HG03432 (cell line): ENCODE results near the gene SYNPO2L.

Experiments
- ATAC-seq: cut with Tn5 transposase; IDR thresholded peaks from one replicate; pipeline ENCODE4 v1.9.1; 2021; ENCODE audit warnings: mild to moderate bottlenecking, moderate library complexity; ENCODE audit not compliant: unreplicated experiment

The SYNPO2L gene

DNA sequence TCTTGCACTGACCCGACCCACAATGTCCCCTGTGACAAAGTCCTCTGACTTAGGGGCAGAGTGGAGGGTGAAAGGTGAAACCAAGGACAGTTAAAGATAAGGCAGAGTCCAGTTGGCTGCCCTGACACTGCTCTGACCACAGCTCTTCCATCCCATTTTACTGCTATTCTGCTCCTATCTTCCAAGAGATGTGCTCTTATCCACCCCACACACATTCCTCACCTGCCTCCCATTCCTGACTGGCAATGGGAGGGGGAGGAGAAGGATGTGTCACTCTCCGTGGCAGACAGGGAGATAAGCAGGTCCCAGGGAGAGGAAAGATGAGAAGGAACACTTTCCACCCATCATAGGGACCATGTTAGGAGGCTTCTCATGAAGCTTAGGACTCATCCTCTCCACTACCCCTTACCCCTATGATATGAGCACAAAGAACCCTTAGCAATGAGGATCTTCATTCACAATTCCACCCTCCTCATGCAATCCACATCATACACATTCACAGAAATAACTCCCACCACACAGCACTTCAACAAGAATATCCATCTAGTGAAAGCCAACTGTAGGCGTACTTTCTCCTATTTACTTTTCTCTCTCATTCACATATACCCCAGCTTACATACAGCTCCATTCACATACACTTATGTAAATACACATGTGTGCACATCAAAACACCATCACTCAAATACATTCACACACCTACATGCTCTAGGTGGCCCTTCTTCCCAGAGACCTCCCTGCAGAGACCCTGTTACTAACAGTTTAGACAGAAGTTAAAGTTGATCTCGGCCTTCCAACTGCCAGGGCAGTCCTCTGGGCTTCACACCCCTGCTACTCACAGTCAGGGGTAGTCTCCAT lies 6.6 kb downstream of the SYNPO2L start:
- no peak for ATAC-seq

DNA sequence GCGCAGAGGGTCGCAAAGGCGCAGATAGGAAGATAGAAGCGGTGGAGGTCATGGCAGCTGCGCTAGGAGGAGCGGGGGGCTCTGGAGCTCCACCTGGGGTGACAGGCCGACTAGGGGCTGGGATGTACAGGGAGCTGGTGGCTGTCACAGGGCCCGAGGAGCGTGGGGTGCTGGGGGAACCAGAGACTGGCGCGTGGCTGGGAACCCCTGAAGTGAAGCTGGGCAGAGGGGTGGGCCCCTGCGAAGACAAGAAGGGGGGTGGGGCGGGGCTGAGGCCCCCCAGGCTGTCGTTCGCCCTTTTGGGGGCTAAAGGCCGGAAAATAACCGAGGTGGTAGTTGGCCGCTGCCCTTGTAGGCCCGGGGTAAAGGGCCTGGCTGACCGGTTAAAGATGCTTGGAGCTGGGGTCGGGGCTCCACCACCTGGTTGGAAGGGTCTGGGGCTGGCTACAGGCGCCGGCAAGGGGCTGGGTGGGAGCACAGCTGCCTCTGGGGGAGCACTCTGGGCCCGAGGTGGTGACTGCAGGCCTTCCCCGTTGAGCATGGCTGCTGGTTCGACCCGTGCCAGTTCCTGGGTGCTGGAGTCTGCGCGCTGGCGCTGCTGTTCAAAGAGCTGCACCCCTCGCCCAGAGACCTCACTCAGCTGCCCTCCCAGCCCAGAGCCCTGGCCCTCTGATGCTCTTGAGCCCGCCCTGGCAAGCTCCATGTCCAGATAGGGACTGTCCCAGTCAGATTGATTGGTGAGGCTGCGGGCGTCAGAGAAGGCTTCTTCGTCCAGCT lies 7.8 kb downstream of the SYNPO2L start:
- ATAC-seq = no peak

DNA sequence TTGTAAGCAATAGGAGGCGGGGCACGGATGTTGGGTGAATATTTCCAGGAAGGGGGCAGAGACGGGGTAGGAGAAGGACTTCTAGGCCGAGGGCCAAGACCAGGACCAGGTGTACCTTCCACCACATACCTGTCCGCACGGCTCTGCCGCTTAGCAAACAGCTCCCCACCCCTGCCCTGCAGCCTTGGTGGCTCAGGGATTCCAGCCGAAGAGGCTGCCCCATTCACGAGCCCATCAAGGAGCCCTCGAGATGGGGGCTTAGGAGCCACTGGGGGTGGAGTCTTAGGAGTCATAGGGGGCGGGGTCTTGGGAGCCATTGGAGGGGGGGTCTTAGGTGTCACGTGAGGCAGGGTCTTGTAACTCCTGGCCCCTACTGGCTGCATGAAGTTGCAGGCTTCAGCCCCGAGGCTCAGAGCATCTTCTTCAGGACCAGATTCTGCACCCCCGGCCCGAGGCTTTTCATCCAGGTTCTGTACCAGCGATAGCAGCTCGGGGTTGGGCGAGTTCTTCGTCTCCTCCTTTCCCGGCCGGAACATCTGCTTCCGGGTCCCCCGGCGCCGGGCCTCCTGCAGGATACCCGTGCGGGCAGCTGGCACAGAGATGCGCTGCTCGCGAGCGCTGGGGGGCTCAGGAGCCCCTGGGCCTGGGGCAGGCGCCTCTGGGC lies 8.5 kb downstream of the SYNPO2L start:
- ATAC-seq = no peak

DNA sequence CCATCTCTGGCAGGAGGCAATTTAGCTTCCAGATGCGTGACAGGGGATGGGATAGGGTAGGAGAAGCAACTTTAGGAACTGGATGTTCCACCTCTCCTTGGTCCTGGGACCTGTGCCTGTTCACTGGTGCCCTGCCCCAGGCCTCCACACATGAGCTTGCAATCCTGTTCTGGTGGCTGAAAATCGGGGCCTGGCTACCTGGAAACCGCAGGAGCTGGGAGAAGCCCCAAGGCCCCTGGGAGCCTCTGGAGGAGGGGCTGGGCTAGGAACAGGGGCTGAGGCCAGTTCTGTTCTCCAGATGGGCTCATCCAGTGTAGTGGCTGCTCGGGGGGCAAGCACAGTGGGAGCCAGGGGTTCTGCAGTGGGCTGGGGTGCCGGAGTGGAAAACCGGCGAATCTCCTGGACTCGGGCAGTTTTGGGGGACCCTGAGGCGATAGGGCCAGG lies 9.2 kb downstream of the SYNPO2L start:
- ATAC-seq = no peak

DNA sequence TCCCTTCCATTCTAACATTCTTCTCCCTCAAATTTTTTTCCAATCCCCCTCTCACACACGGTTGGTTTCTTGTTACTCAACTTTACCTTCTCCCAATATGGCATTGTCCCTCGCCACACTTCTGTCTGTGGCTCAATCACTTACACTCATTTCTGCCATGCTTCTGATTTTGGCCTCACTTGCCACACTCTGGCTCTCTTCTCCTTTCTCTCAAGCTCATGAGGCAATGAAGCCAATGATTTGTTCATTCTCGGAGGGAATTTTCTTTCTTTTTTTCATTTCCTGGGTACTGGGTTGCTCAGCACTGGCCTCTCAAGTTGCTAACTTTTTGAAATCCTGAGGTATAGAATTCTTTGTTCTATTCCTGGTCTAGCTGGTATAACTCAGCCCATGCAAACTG lies 10.6 kb downstream of the SYNPO2L start:
- no peak for ATAC-seq

DNA sequence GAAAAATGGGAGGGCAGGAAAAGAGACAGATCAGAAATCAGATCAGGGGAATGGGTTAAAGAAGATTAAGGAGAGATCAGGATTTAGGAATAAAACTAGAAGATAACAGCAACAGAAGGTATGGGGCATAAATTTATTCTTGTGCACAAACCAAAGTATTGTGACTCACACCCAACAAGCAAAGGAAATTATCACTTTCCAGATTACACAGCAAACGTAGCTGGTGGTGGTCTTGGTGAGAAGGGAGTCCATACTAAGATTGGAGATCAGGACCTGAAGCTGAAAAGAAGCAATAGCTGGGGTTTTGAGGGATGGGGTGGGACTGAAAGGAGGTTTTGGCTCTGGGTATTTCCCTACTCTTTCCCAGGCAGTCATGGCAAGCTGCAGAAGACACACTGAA lies 11.1 kb downstream of the SYNPO2L start:
- ATAC-seq = no peak

DNA sequence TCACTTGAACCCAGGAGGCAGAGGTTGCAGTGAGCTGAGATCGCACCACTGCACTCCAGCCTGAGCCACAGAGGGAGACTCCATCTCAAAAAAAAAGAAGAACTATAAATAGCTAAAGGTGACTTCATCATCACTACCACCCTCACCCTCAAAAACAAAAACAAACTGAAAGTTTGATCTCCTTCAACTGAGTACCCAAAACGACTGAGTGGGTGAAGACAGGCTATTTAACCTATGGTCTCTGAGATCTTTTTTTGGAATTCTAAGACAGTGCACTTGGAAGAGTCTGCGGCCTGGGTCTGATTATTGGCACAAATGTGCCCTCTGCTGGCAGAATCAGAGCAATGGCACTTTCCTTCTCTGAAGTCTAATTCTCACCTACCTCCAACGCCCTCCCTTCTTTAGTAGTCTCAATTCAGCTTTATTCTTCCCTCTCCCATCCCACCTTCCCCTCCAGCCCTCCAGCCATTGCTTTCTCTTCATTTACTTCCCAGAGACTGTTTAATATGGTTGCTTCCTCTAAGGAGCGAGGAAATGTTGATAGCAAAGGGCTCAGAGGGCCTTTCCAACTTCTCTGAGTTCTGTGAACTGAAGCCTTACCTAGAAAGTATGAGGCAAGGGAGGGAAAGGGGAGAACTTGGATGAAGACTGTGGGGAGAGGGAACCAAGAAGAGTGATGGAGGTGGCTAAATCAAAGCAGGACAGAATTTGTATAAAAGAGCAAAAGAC lies 11.7 kb downstream of the SYNPO2L start:
- ATAC-seq = peak; percentile 51

DNA sequence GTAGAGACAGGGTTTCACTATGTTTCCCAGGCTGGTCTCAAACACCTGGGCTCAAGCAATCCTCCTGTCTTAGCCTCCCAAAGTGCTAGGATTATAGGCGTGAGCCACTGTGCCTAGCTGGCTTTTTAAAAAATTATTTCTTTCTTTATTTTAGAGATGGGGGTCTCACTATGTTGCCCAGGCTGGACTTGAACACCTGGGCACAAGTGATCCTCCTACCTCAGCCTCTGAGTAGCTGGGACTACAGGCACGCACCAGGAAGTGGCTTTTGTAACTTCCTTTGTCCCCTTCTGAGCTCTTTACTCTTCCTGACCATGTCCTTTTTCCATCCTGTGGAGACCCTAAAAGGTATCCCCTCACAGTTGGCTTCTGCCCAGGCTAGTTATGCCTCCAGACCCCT lies 12.5 kb downstream of the SYNPO2L start:
- no peak for ATAC-seq

DNA sequence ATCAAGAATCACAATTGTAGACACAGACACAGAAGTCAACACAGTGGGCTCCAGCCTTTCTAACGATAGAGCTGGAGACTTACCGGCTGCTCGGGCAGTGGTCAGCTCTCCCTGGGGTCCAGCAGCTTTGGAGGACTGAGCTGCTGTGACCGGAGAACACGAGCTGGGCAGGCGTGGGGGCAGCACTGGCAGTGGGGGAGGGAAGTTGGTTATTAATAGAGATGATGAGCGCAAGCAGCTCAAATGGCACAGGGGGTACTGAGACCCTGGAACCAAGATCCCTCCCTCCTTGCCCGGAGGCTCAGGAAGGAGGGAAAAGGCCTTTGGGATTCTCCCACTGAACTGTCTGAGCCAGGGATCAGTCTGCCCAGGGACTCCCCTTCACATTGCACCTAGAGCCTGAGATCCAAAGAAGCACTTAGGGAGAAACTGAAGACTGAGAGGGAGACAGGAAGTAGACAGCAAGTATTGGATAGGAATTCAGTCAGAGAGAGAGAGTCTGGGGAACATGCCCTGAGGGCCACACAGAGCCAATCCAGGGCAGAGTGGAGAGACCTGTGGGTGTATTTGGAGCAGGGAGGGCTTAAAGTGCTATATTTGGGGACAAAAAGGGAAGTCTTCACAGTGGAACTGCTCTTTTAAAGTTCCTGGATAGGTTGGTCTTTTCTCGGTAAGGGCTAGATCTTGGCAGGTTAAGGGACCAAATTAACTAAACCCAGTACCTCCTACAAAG lies 14.3 kb downstream of the SYNPO2L start, which contains the start of gene MYOZ1:
Gene MYOZ1 (minus strand): TSS at position 147 of the 733 bp plus-strand sequence. CDS start 1,457 bp downstream, outside the sequence.
- no peak for ATAC-seq

DNA sequence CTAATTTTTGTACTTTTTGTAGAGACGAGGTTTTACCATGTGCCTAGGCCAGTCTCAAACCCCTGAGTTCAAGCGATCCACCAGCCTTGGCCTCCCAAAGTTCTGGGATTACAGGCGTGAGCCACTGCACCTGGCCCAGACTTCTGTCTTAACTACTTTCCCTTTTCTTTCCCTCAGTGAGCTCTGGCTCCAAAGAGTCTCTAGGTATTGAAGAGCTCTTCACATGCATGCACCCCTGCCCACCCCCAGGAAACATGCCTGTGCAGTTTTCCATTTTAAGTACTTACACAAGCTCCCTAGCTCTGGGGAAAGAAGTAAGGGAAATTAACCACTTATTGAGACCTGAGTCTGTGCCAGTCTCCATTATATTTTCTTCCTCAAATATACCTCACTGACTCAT lies 16.5 kb downstream of the SYNPO2L start:
- ATAC-seq = no peak

DNA sequence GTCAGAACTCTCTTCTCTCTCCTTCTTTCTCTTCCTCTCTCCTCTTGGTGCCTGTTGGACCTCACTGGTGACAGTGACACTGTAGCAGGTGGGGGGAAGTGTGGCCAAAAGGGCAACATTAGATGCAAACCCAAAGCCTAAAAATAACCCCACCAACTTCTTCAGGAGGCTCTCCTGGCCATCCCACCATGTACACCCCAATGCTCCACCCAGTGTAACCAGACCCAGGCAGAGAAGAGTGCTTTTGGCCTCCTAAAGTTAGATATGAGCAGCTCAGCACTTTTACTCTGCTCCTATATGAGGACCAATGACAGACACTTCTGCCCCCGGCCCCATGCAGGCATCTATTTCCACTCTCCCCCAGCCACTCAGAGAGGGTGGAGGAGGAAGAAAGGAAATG lies 20.0 kb downstream of the SYNPO2L start:
- no peak for ATAC-seq

DNA sequence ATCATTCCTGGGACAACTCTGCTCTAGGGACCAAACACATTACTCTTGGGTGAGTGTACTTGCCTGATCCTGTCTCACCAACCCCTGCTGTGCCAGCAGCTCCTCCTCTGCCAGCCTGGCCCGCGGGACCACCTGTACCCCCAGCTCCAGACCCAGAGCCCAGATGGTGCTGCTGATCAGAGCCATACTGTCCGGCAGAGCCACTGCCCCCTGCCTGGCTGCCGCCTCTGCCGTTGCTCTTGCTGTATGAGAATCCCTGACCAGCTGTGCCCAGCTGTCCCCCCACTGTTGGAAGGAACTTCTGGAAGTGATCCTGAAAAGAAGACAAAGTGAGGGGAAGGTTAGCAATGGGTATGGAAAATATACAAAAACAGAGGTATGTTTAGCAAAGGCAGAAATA lies 21.4 kb downstream of the SYNPO2L start:
- no peak for ATAC-seq

DNA sequence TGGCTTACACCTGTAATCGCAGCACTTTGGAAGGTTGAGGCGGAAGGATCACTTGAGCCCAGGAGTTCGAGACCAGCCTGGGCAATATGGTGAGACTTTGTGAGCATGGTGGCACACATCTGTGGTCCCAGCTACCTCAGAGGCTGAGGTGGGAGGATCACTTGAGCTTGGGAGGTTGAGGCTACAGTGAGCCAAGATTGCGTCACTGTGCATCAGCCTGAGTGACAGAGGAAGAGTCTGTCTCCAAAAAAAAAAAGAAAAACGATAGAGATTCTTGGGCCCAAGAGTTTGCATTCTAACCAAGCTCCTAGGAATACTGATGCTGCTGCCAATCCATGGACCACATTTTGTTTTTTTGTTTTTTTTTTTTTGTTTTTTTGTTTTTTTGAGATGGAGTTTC lies 26.7 kb downstream of the SYNPO2L start:
- no peak for ATAC-seq

DNA sequence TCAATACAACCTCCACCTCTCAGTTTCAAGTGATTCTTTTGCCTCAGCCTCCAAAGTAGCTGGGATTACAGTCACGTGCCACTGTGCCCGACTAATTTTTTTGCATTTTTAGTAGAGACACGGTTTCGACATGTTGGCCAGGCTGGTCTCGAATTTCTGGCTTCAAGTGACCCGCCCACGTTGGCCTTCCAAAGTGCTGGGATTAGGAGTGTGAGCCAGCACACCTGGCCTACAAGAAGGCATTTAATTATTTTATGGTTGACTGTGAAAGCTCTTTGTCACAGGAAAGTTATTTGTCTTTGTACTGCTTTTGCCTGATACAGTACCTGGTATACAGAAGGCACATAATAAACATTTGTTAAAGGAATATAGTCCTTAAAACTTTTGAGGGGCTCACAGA lies 27.4 kb downstream of the SYNPO2L start:
- ATAC-seq = no peak

DNA sequence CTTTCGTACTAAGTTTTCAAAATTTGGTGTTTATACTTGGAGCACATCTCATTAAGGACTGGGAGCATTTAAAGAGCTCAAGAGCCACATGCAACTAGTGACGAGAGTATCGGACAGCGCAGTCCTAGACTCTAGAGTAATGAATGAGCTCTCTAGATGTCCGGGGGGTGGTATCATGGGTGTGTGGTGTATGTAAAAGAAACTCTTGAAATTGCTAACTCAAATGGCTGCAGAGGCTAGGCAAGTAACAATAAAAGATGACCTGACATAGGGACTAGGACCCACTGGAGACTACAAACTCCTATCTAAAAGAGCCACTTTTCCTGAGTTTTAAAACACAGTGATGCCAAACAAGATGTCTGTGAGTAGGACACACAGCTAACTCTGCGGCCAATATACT lies 28.5 kb downstream of the SYNPO2L start:
- ATAC-seq = no peak

DNA sequence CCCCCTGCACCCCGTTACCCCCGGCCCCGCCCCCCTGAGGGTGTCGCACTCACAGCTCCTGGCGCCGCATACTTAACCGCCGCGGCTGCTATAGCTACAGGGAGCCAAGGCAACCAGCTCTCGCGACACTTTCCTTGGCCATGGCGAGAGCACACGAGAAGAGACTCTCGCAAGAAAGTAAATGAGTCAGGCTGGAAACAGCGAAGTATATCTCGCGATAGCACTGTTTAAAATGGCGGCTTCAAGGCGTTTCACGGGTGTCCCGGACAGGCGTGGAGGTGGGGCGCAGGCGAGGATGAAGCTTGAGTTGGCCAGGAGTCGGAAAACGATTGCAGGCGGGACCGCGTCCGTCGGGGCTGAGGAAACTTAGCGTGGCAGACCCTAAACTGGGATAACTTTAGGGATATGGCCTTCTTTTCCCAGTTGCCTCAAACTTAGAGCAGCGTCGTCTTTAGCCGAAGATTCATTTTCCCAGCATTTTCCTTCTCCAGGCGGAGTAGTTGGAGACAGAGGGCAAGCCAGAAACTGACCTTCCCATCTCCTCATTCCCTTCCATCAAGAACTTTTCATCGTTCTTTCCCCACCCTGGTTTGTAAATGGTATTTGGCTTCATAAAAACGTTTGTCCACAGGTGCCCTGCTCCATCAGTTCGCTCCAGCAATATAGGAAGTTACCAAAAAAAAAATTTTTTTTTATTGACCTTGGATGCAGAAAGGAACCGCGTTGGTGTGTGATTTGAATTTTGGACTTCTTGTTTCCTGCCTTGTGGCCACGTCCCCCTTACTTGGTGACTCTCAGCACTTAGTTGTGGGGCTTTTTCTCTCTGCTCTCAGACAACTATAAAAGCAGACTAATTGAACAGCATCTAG lies 29.7 kb downstream of the SYNPO2L start:
- peak; percentile 95 for ATAC-seq

DNA sequence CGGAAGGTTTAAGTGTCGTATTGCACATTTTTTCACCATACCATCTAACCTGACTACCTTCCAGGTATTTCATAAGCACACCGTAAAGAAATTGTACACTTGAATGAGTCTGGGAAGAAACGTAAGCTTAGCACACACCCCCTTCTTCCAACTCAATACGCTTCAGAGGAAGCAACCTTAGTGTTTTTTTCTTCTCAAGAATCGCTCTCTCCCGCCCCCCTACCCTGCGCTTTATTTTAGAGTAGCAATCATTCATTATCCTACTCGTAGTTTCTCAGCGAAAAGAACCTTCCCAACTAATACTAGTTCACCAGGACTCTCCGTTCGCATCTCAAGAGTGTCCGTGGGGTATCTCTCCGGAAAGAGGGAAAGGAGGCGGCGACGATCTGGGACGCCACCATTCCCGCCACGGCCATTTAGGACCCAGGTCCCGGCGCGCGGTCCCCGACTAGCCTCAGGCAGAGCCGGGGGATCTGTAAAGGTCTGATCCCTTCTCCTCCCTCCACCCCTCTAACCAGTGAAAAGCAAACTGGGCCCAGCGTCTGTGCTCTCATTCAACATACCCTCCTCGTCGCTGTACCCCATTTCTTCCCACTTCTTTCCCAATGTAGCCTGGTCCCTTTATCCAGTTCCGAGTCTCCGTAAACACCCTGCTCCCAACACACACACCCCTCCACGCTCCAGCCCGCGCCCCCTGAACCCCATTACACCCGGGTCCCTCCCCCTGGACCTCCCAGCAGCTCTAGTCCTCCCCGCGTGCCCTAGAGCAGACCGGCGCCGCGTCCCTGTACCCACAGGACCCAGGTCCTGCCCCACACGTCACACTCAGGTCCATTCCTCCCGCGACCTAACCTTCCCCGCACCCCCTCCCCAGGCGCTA lies 30.6 kb downstream of the SYNPO2L start:
- peak; percentile 50 for ATAC-seq

DNA sequence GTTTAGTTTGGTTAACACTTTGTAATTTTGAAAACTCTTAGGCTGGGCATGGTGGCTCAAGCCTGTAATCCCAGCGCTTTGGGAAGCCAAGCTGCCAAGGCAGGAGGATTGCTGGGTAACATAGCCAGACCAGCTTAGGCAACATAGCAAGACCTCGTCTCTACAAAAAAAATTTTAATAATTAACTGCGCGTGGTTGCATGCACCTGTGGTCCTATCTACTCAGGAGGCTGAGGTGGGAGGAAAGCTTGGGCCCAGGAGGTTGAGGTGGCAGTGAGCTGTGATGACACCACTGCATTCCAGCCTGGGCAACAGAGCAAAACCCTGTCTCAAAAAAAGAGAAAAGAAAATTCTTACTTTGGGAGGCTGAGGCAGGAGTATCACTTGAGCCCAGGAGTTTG lies 32.8 kb downstream of the SYNPO2L start:
- ATAC-seq = no peak
